Caco-2 (cell line): ENCODE data around the gene SETDB1. TPM values are rescaled to one million over a fixed set of nuclear protein-coding genes. Genes with fewer than 3 reads are reported as not detected.

Experiments used
- BruUV-seq: library from RNA; stranded (reverse); fragments of 400-500 nt; replicated peaks from 2 replicates; lab custom pipeline; 2021; lab: Mats Ljungman, UMichigan
- CTCF ChIA-PET: fragments of 300-600 bp; sonication (Branson Sonifier 250); formaldehyde crosslinking; loops from one replicate; lab custom pipeline; 2022; ENCODE audit warnings: antibody characterized with exemption; lab: Charles Lee
- POLR2A ChIA-PET: fragments of 300-600 bp; sonication (Branson Sonifier 250); formaldehyde crosslinking; loops from one replicate; lab custom pipeline; 2022; ENCODE audit warnings: antibody characterized with exemption; lab: Charles Lee
- DNase-seq, 2 experiments: peaks; one replicate each; pipeline versions ENCODE4 v3.0.0 to v3.0.0-alpha.2; 2020 to 2022
- H3K27me3 ChIP-seq: replicated peaks from 2 replicates; pipeline ENCODE4 v1.6.0; 2011; ENCODE audit warnings: low read length; ENCODE audit not compliant: control insufficient read depth, insufficient read depth
- H3K36me3 ChIP-seq: 2 replicates; pipeline ENCODE4 v1.5.1; 2011; ENCODE audit warnings: low read length; ENCODE audit not compliant: control insufficient read depth, insufficient read depth
- H3K4me1 ChIP-seq: fragments of 250-450 bp; sonication (Bioruptor Pico); 2 replicates; pipeline ENCODE4 v1.5.1; 2020; ENCODE audit warnings: mild to moderate bottlenecking
- H3K4me3 ChIP-seq: 2 replicates; pipeline ENCODE4 v1.5.1; 2011; ENCODE audit warnings: low read depth, mild to moderate bottlenecking, control low read depth, low read length
- H3K9me3 ChIP-seq: fragments of 250-450 bp; sonication (Bioruptor Pico); 2 replicates; pipeline ENCODE4 v1.5.1; 2020; ENCODE audit warnings: mild to moderate bottlenecking, moderate library complexity
- H3K27ac Mint-ChIP-seq: one replicate; pipeline ENCODE4 v1.8.0; 2022; ENCODE audit warnings: mixed read lengths; ENCODE audit not compliant: unreplicated experiment
- H3K27me3 Mint-ChIP-seq: one replicate; pipeline ENCODE4 v1.8.0; 2022; ENCODE audit warnings: mixed read lengths; ENCODE audit not compliant: insufficient read depth, unreplicated experiment
- H3K36me3 Mint-ChIP-seq: one replicate; pipeline ENCODE4 v1.8.0; 2022; ENCODE audit warnings: mild to moderate bottlenecking, mixed read lengths; ENCODE audit not compliant: insufficient read depth, unreplicated experiment
- H3K4me1 Mint-ChIP-seq: one replicate; pipeline ENCODE4 v1.8.0; 2022; ENCODE audit warnings: low read depth, mixed read lengths; ENCODE audit not compliant: unreplicated experiment
- H3K4me3 Mint-ChIP-seq: one replicate; pipeline ENCODE4 v1.8.0; 2022; ENCODE audit warnings: mild to moderate bottlenecking, moderate library complexity, mixed read lengths; ENCODE audit not compliant: unreplicated experiment
- H3K9me3 Mint-ChIP-seq: one replicate; pipeline ENCODE4 v1.8.0; 2022; ENCODE audit warnings: mixed read lengths; ENCODE audit not compliant: unreplicated experiment
- CTCF ChIP-seq, 2 experiments: fragments of 200-600 bp in 1 of 2; IDR thresholded peaks; 1 replicate in 1 of 2; 2 replicates in 1 of 2; pipeline versions ENCODE4 v1.5.1 to v1.8.0; 2011 to 2022; ENCODE audit warnings: antibody characterized with exemption in 1 of 2, control low read depth in 1 of 2, inconsistent platforms in 1 of 2, low read depth in 1 of 2, low read length in 1 of 2, mild to moderate bottlenecking in 1 of 2, moderate library complexity in 1 of 2; ENCODE audit not compliant: insufficient read depth in 1 of 2, severe bottlenecking in 1 of 2, unreplicated experiment in 1 of 2
- intact Hi-C: fragments of 100-400 bp; cut with micrococcal nuclease; formaldehyde crosslinking; loops from one replicate; pipeline ENCODE4 v1.10.0; 2022; ENCODE audit not compliant: unreplicated experiment
- total RNA-seq: library from RNA; stranded (reverse); gene quantifications from 2 replicates; pipeline ENCODE4 v1.2.3, GENCODE V29; 2022

Gene SETDB1
- total RNA-seq, 1 experiment from 2014 or later: 45.0 TPM

GRCh38 chr1:150976879-150977694 lies 50.9 kb downstream of the SETDB1 start:
- no peak for TF ChIP-seq CTCF (IDR thresholded peaks at IDR 0.05; ENCODE audit: insufficient read depth in 1 of 2, low read depth in 1 of 2, low read length in 1 of 2, severe bottlenecking in 1 of 2, unreplicated experiment in 1 of 2)
- BruUV-seq: no TSS peak
- H3K4me1 Mint-ChIP-seq: peaks cover 41% of the 10 kb centered on the region
- peak overlapping the region; percentile 91 for H3K4me3 Mint-ChIP-seq
- peak overlapping the region; percentile 74 for H3K27ac Mint-ChIP-seq
- no peaks in the 10 kb centered on the region for H3K9me3 Mint-ChIP-seq
- no peaks in the 10 kb centered on the region for H3K9me3 ChIP-seq
- H3K27me3 ChIP-seq: no peaks in the 10 kb centered on the region
- intact Hi-C loops: loop anchor here (10.0 kb wide), 1 partner anchor 412 kb away; no protein-coding TSS in a partner anchor
- CTCF ChIA-PET: interaction anchor here (0.7 to 2.3 kb wide), 3 partner anchors 11 to 30 kb away, joined by 4 to 8 read pairs (median 7); partner anchors contain the start of gene MINDY1
- POLR2A ChIA-PET: interaction anchor here (0.5 to 0.6 kb wide), 3 partner anchors 18 to 398 kb away, joined by 3 to 7 read pairs (median 4); no protein-coding TSS in a partner anchor
- peaks cover 75% of the 10 kb centered on the region for H3K4me1 ChIP-seq
- peaks cover 23% of the 10 kb centered on the region for H3K36me3 Mint-ChIP-seq
- no peaks in the 10 kb centered on the region for H3K27me3 Mint-ChIP-seq
- DNase-seq: peak in 1 of 2 experiments; percentile 27
- no peak overlapping the region for H3K4me3 ChIP-seq
- H3K36me3 ChIP-seq: no peaks in the 10 kb centered on the region

GRCh38 chr1:150979092-150980056 lies 53.2 kb downstream of the SETDB1 start:
- ChIA-PET CTCF (interaction anchor here (0.6 to 3.4 kb wide), 2 partner anchors 22 to 27 kb away, joined by 3 to 40 read pairs; partner anchors contain the start of gene MINDY1), POLR2A (interaction anchor here (0.6 kb wide), 1 partner anchor 147 kb away, joined by 6 read pairs; no protein-coding TSS in a partner anchor)
- BruUV-seq: no TSS peak
- peaks cover 26% of the 10 kb centered on the region for H3K36me3 Mint-ChIP-seq
- H3K9me3 ChIP-seq: no peaks in the 10 kb centered on the region
- peaks cover 2% of the 10 kb centered on the region; the same call in 1 of the 2 replicates for H3K36me3 ChIP-seq
- peaks cover 36% of the 10 kb centered on the region for H3K4me1 Mint-ChIP-seq
- no peaks in the 10 kb centered on the region for H3K27me3 Mint-ChIP-seq
- H3K4me3 ChIP-seq: no peak overlapping the region
- no peaks in the 10 kb centered on the region for H3K27me3 ChIP-seq
- DNase-seq: peak; percentile 86 to 90
- TF ChIP-seq CTCF (IDR thresholded peaks at IDR 0.05; ENCODE audit: insufficient read depth in 1 of 2, low read depth in 1 of 2, low read length in 1 of 2, severe bottlenecking in 1 of 2, unreplicated experiment in 1 of 2): peak; percentile 100
- no peaks in the 10 kb centered on the region for H3K9me3 Mint-ChIP-seq
- H3K4me1 ChIP-seq: peaks cover 86% of the 10 kb centered on the region
- no peak overlapping the region for H3K4me3 Mint-ChIP-seq
- intact Hi-C loops: loop anchor here (1.0 to 10.0 kb wide), 6 partner anchors 8 to 415 kb away; partner anchors contain the start of genes ARNT, C1orf56 and MINDY1
- peak overlapping the region; percentile 19 for H3K27ac Mint-ChIP-seq
